Measurements from ENCODE around the gene NWD2.

DNA sequence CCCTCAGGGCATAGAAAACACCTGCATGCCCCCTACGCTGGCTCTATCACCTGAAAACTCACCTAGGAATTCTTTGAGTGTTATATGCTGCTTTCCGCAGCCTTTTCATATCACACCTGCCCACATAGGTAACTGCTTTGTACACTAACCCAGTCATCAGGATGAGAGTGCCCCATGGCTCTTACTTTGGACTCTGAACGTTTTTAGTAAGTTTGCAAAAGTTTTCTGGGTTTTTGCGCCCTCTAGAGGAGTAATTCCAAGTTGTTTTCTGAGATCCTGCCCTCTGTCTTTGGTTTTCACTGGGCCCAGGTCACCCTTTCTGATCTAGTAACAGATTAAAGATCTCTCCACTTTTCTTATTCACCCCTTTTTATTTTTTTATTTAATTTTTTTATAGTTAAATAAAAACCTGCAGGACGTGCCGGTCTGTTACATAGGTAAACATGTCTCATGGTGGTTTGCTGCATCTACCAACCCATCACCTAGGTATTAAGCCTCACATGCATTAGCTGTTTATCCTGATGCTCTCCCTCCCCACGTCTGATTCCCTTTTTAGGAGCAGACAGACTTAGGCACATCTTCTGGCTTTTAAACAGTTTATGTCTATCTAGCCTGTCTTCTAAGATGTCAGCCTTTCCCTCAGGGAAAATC, 139.2 kb downstream of the NWD2 start:
- TF ChIP-seq GATA3 (IDR thresholded peaks at IDR 0.05; ENCODE audit: low read depth, low read length) = no peak
- TF ChIP-seq GATA2 (IDR thresholded peaks at IDR 0.05; ENCODE audit: low read depth, low read length) = no peak

Measured in SH-SY5Y (cell line).